Measurements from ENCODE around the gene ARID1B. TPM values are rescaled to one million over a fixed set of nuclear protein-coding genes. Genes with fewer than 3 reads are reported as not detected.

ARID1B gene
- total RNA-seq, 2 experiments from 2014 or later = 90.1 to 164 TPM

DNA sequence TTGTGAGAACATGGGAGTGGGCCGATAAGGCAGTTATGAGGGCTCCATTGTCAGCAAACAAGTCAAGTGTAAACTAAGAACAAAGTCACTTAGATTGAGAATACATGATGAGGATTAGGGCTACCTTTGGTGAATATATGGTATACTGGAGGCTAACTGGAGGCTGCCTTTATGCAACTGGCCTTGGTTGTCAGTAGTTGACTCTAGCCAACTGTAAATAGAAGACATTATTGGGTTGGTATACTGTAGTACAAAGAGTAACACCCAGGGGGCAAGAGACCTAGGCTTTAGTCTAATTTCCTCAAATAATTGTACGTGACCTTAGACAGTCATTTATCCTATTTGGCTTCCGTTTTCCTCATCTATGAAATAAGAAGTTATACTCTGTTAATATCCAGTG, 235.2 kb downstream of the ARID1B start:
- no peak overlapping the region for H2AFZ ChIP-seq (ENCODE audit: low read length)
- DNase-seq (ENCODE audit: low spot score) = no peak
- peaks cover 6% of the 10 kb centered on the region; the same call in 1 of the 2 replicates for H4K20me1 ChIP-seq (ENCODE audit: insufficient read depth, low read length)
- no peak overlapping the region for H3K27ac ChIP-seq (ENCODE audit: low read depth, low read length, poor library complexity, severe bottlenecking)
- ChIA-PET POLR2A (no interaction called here), CTCF (ENCODE audit: unreplicated experiment) (no interaction called here)
- no peaks in the 10 kb centered on the region for H3K4me1 ChIP-seq (ENCODE audit: insufficient read depth, low read length, poor library complexity, severe bottlenecking)
- intact Hi-C loops (cut with micrococcal nuclease; ENCODE audit: unreplicated experiment) = no loop called here
- H3K4me2 ChIP-seq (ENCODE audit: low read length) = no peak overlapping the region
- BruUV-seq (replicated peaks) = no TSS peak
- no peak for TF ChIP-seq EZH2phosphoT487 (IDR thresholded peaks at IDR 0.05; ENCODE audit: borderline replicate concordance, low read depth, low read length)
- TF ChIP-seq, protein P1, sequence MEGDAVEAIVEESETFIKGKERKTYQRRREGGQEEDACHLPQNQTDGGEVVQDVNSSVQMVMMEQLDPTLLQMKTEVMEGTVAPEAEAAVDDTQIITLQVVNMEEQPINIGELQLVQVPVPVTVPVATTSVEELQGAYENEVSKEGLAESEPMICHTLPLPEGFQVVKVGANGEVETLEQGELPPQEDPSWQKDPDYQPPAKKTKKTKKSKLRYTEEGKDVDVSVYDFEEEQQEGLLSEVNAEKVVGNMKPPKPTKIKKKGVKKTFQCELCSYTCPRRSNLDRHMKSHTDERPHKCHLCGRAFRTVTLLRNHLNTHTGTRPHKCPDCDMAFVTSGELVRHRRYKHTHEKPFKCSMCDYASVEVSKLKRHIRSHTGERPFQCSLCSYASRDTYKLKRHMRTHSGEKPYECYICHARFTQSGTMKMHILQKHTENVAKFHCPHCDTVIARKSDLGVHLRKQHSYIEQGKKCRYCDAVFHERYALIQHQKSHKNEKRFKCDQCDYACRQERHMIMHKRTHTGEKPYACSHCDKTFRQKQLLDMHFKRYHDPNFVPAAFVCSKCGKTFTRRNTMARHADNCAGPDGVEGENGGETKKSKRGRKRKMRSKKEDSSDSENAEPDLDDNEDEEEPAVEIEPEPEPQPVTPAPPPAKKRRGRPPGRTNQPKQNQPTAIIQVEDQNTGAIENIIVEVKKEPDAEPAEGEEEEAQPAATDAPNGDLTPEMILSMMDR (conservative IDR thresholded peaks at IDR 0.05; ENCODE audit: low read length) = peak; percentile 28; the same call in 1 of the 2 replicates
- no peaks in the 10 kb centered on the region for H3K9me2 ChIP-seq (ENCODE audit: insufficient read depth, low read length)
- no peaks in the 10 kb centered on the region for H3K36me3 ChIP-seq (ENCODE audit: insufficient read depth, low read length)
- no peaks in the 10 kb centered on the region for H3K9me3 ChIP-seq (ENCODE audit: low read length)
- H3K79me2 ChIP-seq (ENCODE audit: insufficient read depth, low read depth, low read length) = peaks cover 69% of the 10 kb centered on the region
- H3K4me3 ChIP-seq (ENCODE audit: low read depth, low read length, poor library complexity, severe bottlenecking) = no peak overlapping the region

- intact Hi-C loops (cut with micrococcal nuclease; ENCODE audit: unreplicated experiment) = no loop called here
- no peak for DNase-seq (ENCODE audit: low spot score)
- peaks cover 6% of the 10 kb centered on the region for H3K4me1 ChIP-seq (ENCODE audit: insufficient read depth, low read length, poor library complexity, severe bottlenecking)
- H2AFZ ChIP-seq (ENCODE audit: low read length) = no peak overlapping the region
- H3K4me2 ChIP-seq (ENCODE audit: low read length) = no peak overlapping the region
- no peaks in the 10 kb centered on the region for H3K9me3 ChIP-seq (ENCODE audit: low read length)
- ChIA-PET POLR2A (interaction anchor here (0.9 kb wide), 1 partner anchor 18 kb away, joined by 3 read pairs; no protein-coding TSS in a partner anchor), CTCF (ENCODE audit: unreplicated experiment) (no interaction called here)
- H3K36me3 ChIP-seq (ENCODE audit: insufficient read depth, low read length) = no peaks in the 10 kb centered on the region
- no peak overlapping the region for H3K27ac ChIP-seq (ENCODE audit: low read depth, low read length, poor library complexity, severe bottlenecking)
- no peak overlapping the region for H3K4me3 ChIP-seq (ENCODE audit: low read depth, low read length, poor library complexity, severe bottlenecking)
- TF ChIP-seq EZH2phosphoT487 (IDR thresholded peaks at IDR 0.05; ENCODE audit: borderline replicate concordance, low read depth, low read length) = no peak
- TF ChIP-seq, protein P1 (conservative IDR thresholded peaks at IDR 0.05; ENCODE audit: low read length) = no peak
- peaks cover 73% of the 10 kb centered on the region for H3K79me2 ChIP-seq (ENCODE audit: insufficient read depth, low read depth, low read length)
- no TSS peak for BruUV-seq (replicated peaks)
- H4K20me1 ChIP-seq (ENCODE audit: insufficient read depth, low read length) = peaks cover 6% of the 10 kb centered on the region; the same call in 1 of the 2 replicates
- no peaks in the 10 kb centered on the region for H3K9me2 ChIP-seq (ENCODE audit: insufficient read depth, low read length)
These were observed 236.6 kb downstream of the ARID1B start for GRCh38 chr6:157013649-157014304.

- CTCF ChIA-PET (ENCODE audit: unreplicated experiment) = interaction anchor here (0.7 kb wide), 1 partner anchor 23 kb away, joined by 3 read pairs; no protein-coding TSS in a partner anchor
- intact Hi-C loops (cut with micrococcal nuclease; ENCODE audit: unreplicated experiment) = no loop called here
These were observed 237.7 kb downstream of the ARID1B start for GRCh38 chr6:157014871-157015270.

More at GRCh38 chr6:157014871-157015270, 237.7 kb downstream of the ARID1B start:
- H2AFZ ChIP-seq (ENCODE audit: low read length) = no peak overlapping the region
- H3K4me1 ChIP-seq (ENCODE audit: insufficient read depth, low read length, poor library complexity, severe bottlenecking) = peaks cover 17% of the 10 kb centered on the region
- no peaks in the 10 kb centered on the region for H3K9me2 ChIP-seq (ENCODE audit: insufficient read depth, low read length)
- H4K20me1 ChIP-seq (ENCODE audit: insufficient read depth, low read length) = peaks cover 6% of the 10 kb centered on the region; the same call in 1 of the 2 replicates
- POLR2A ChIA-PET = interaction anchor here (0.5 to 0.7 kb wide), 2 partner anchors 91 to 201 kb away, joined by 3 to 4 read pairs; no protein-coding TSS in a partner anchor
- no peak overlapping the region for H3K4me2 ChIP-seq (ENCODE audit: low read length)
- TF ChIP-seq, protein P1 (conservative IDR thresholded peaks at IDR 0.05; ENCODE audit: low read length) = no peak
- TF ChIP-seq EZH2phosphoT487 (IDR thresholded peaks at IDR 0.05; ENCODE audit: borderline replicate concordance, low read depth, low read length) = no peak
- H3K36me3 ChIP-seq (ENCODE audit: insufficient read depth, low read length) = no peaks in the 10 kb centered on the region
- no peak overlapping the region for H3K27ac ChIP-seq (ENCODE audit: low read depth, low read length, poor library complexity, severe bottlenecking)
- H3K9me3 ChIP-seq (ENCODE audit: low read length) = no peaks in the 10 kb centered on the region
- BruUV-seq (replicated peaks) = no TSS peak
- H3K79me2 ChIP-seq (ENCODE audit: insufficient read depth, low read depth, low read length) = peaks cover 78% of the 10 kb centered on the region
- H3K4me3 ChIP-seq (ENCODE audit: low read depth, low read length, poor library complexity, severe bottlenecking) = no peak overlapping the region
- DNase-seq (ENCODE audit: low spot score) = no peak

Measured in OCI-LY7 (cell line).